ENCODE results near the gene SMARCA5. TPM values are rescaled to one million over a fixed set of nuclear protein-coding genes. Genes with fewer than 3 reads are reported as not detected.

Gene SMARCA5
- total RNA-seq, 2 donors from 2014 or later: 34.5 to 41.2 TPM

GRCh38 chr4:143575331-143575730 lies 61.8 kb downstream of the SMARCA5 start:
- intact Hi-C loops (cut with DNase I): no loop called here
- H3K9ac ChIP-seq (ENCODE audit: low read depth in 2 of 2, low read length in 2 of 2): no peak overlapping the region
- no peaks in the 10 kb centered on the region for H3K4me1 ChIP-seq
- DNase-seq: no peak
- H3K4me3 ChIP-seq: no peak overlapping the region
- H3K27ac ChIP-seq: no peak overlapping the region
- TF ChIP-seq CTCF (IDR thresholded peaks at IDR 0.05): no peak
- no peaks in the 10 kb centered on the region for H3K36me3 ChIP-seq
- no peaks in the 10 kb centered on the region for H3K27me3 ChIP-seq
- no peaks in the 10 kb centered on the region for H3K9me3 ChIP-seq

GRCh38 chr4:143581331-143581946 lies 67.9 kb downstream of the SMARCA5 start:
- Histone ChIP-seq H3K4me1 (no peaks in the 10 kb centered on the region), H3K9me3 (no peaks in the 10 kb centered on the region), H3K9ac (ENCODE audit: low read depth in 2 of 2, low read length in 2 of 2) (no peak overlapping the region), H3K4me3 (no peak overlapping the region), H3K27me3 (no peaks in the 10 kb centered on the region), H3K27ac (no peak overlapping the region), H3K36me3 (no peaks in the 10 kb centered on the region)
- no peak for TF ChIP-seq CTCF (IDR thresholded peaks at IDR 0.05)
- no peak for DNase-seq
- intact Hi-C loops (cut with DNase I): no loop called here

- no peak for DNase-seq
- Histone ChIP-seq H3K27ac (no peak overlapping the region), H3K27me3 (no peaks in the 10 kb centered on the region), H3K9ac (ENCODE audit: low read depth in 2 of 2, low read length in 2 of 2) (no peak overlapping the region), H3K36me3 (no peaks in the 10 kb centered on the region), H3K9me3 (no peaks in the 10 kb centered on the region), H3K4me3 (no peak overlapping the region), H3K4me1 (no peaks in the 10 kb centered on the region)
- intact Hi-C loops (cut with DNase I): no loop called here
- no peak for TF ChIP-seq CTCF (IDR thresholded peaks at IDR 0.05)
Observed at GRCh38 chr4:143585548-143585947, 72.0 kb downstream of the SMARCA5 start.

GRCh38 chr4:143586080-143586479 lies 72.6 kb downstream of the SMARCA5 start:
- Histone ChIP-seq H3K9me3 (no peaks in the 10 kb centered on the region), H3K27ac (no peak overlapping the region), H3K9ac (ENCODE audit: low read depth in 2 of 2, low read length in 2 of 2) (no peak overlapping the region), H3K36me3 (no peaks in the 10 kb centered on the region), H3K27me3 (no peaks in the 10 kb centered on the region), H3K4me1 (no peaks in the 10 kb centered on the region), H3K4me3 (no peak overlapping the region)
- intact Hi-C loops (cut with DNase I): no loop called here
- TF ChIP-seq CTCF (IDR thresholded peaks at IDR 0.05): no peak
- DNase-seq: no peak

GRCh38 chr4:143587703-143588102 lies 74.2 kb downstream of the SMARCA5 start:
- intact Hi-C loops (cut with DNase I): no loop called here
- no peak for DNase-seq
- no peak overlapping the region for H3K4me3 ChIP-seq
- no peaks in the 10 kb centered on the region for H3K36me3 ChIP-seq
- H3K27me3 ChIP-seq: no peaks in the 10 kb centered on the region
- no peak for TF ChIP-seq CTCF (IDR thresholded peaks at IDR 0.05)
- H3K27ac ChIP-seq: no peak overlapping the region
- H3K9ac ChIP-seq (ENCODE audit: low read depth in 2 of 2, low read length in 2 of 2): no peak overlapping the region
- H3K9me3 ChIP-seq: no peaks in the 10 kb centered on the region
- no peaks in the 10 kb centered on the region for H3K4me1 ChIP-seq

All from colonic mucosa (tissue), 4 donors.